B cell (primary cell): ENCODE results near the gene TCFL5. TPM values are rescaled to one million over a fixed set of nuclear protein-coding genes. Genes with fewer than 3 reads are reported as not detected.

ENCODE experiments used
- ATAC-seq: fragments of 200-7000 bp; cut with Tn5 transposase; one replicate; pipeline ENCODE4 v1.10.0; 2021; ENCODE audit warnings: low read depth, mild to moderate bottlenecking, moderate number of reproducible peaks, moderate library complexity
- CTCF ChIA-PET: fragments of 350-600 bp; sonication (Branson Sonifier 250); formaldehyde crosslinking; loops from one replicate; lab custom pipeline; 2021; ENCODE audit warnings: antibody characterized with exemption, inconsistent platforms; lab: Charles Lee
- POLR2A ChIA-PET: fragments of 350-600 bp; sonication (Branson Sonifier 250); formaldehyde crosslinking; loops from one replicate; lab custom pipeline; 2021; ENCODE audit warnings: antibody characterized with exemption; lab: Charles Lee
- DNase-seq: peaks from one replicate; pipeline ENCODE4 v3.0.0; 2013
- H2AFZ ChIP-seq: 2 replicates; pipeline ENCODE4 v1.6.1; 2012; ENCODE audit warnings: mild to moderate bottlenecking, low read depth, low read length; ENCODE audit not compliant: insufficient read depth, poor library complexity, severe bottlenecking
- H3K27ac ChIP-seq, 2 donors: 1 replicate in 1 of 2; 2 replicates in 1 of 2; pipeline ENCODE4 v1.5.1; 2012 to 2013; ENCODE audit warnings: low read length in 2 of 2, mild to moderate bottlenecking in 2 of 2, moderate library complexity in 1 of 2
- H3K27me3 ChIP-seq, 4 experiments: fragments of 200-600 bp in 1 of 4; sonication (generic) in 1 of 4; replicated peaks in 1 of 4; 1 replicate in 2 of 4; 2 replicates in 2 of 4; pipeline versions ENCODE4 v1.6.1 to v1.7.0; 2013 to 2016; ENCODE audit warnings: low read length in 3 of 4, mild to moderate bottlenecking in 2 of 4, mixed read lengths in 1 of 4, moderate library complexity in 1 of 4; ENCODE audit not compliant: insufficient read depth in 4 of 4, control insufficient read depth in 3 of 4; ENCODE audit errors: control extremely low read depth in 1 of 4
- H3K36me3 ChIP-seq, 2 experiments: replicated peaks in 1 of 2; 1 replicate in 1 of 2; 2 replicates in 1 of 2; pipeline versions ENCODE4 v1.6.1 to v1.7.1; 2013; ENCODE audit warnings: low read length in 1 of 2; ENCODE audit not compliant: insufficient read depth in 2 of 2, control insufficient read depth in 1 of 2; ENCODE audit errors: control extremely low read depth in 1 of 2, extremely low read depth in 1 of 2
- H3K4me1 ChIP-seq, 2 donors: fragments of 200-600 bp in 1 of 2; sonication (generic) in 1 of 2; 1 replicate in 1 of 2; 2 replicates in 1 of 2; pipeline versions ENCODE4 v1.5.1 to v1.6.1; 2013 to 2017; ENCODE audit warnings: low read length in 2 of 2; ENCODE audit not compliant: control insufficient read depth in 2 of 2, insufficient read depth in 2 of 2
- H3K4me2 ChIP-seq: replicated peaks from 2 replicates; pipeline ENCODE3; 2012; ENCODE audit warnings: mild to moderate bottlenecking, low read depth, low read length; ENCODE audit not compliant: poor library complexity, severe bottlenecking
- H3K4me3 ChIP-seq, 5 experiments: fragments of 200-600 bp in 1 of 5; sonication (generic) in 1 of 5; 1 replicate in 3 of 5; 2 replicates in 2 of 5; pipeline versions ENCODE4 v1.5.1 to v1.7.0; 2011 to 2016; ENCODE audit warnings: low read length in 4 of 5, mild to moderate bottlenecking in 4 of 5, low read depth in 2 of 5, control low read depth in 1 of 5, moderate library complexity in 1 of 5; ENCODE audit not compliant: insufficient read depth in 1 of 5; ENCODE audit errors: control extremely low read depth in 1 of 5, extremely low read depth in 1 of 5
- H3K79me2 ChIP-seq: fragments of 200-600 bp; sonication (generic); one replicate; pipeline ENCODE4 v1.6.0; 2016; ENCODE audit warnings: low read length; ENCODE audit not compliant: control insufficient read depth, insufficient read depth
- H3K9ac ChIP-seq: fragments of 200-600 bp; sonication (generic); 2 replicates; pipeline ENCODE4 v1.6.1; 2017; ENCODE audit warnings: mild to moderate bottlenecking, low read length, moderate library complexity
- H3K9me3 ChIP-seq, 3 donors: one replicate each; pipeline versions ENCODE4 v1.6.1 to v1.7.1; 2013; ENCODE audit warnings: low read length in 2 of 3; ENCODE audit not compliant: control insufficient read depth in 2 of 3, insufficient read depth in 1 of 3; ENCODE audit errors: control extremely low read depth in 1 of 3
- H4K20me1 ChIP-seq: 2 replicates; pipeline ENCODE4 v1.6.0; 2012; ENCODE audit warnings: mild to moderate bottlenecking, low read length; ENCODE audit not compliant: insufficient read depth, control insufficient read depth, poor library complexity, severe bottlenecking
- H3K27ac Mint-ChIP-seq: one replicate; pipeline ENCODE4 v1.8.0; 2021; ENCODE audit warnings: mixed read lengths
- H3K27me3 Mint-ChIP-seq: one replicate; pipeline ENCODE4 v1.8.0; 2021; ENCODE audit warnings: mixed read lengths
- H3K4me1 Mint-ChIP-seq: one replicate; pipeline ENCODE4 v1.8.0; 2021; ENCODE audit warnings: mixed read lengths
- H3K4me3 Mint-ChIP-seq: one replicate; pipeline ENCODE4 v1.8.0; 2021; ENCODE audit warnings: mixed read lengths
- H3K9me3 Mint-ChIP-seq: one replicate; pipeline ENCODE4 v1.8.0; 2022; ENCODE audit warnings: mixed read lengths; ENCODE audit not compliant: insufficient read depth
- CTCF ChIP-seq: fragments of 200-600 bp; IDR thresholded peaks from one replicate; pipeline ENCODE4 v1.8.0; 2022; ENCODE audit warnings: antibody characterized with exemption, mild to moderate bottlenecking
- EZH2 ChIP-seq: IDR thresholded peaks from 2 replicates; pipeline ENCODE4 v1.6.1; 2012; ENCODE audit warnings: borderline replicate concordance, low read depth, mild to moderate bottlenecking, moderate library complexity, low read length; ENCODE audit not compliant: insufficient read depth, poor library complexity, severe bottlenecking
- WGBS: methylation state at CpG from one replicate; pipeline ENCODE4 v1.1.5; 2013; ENCODE audit warnings: missing lambda C conversion rate; ENCODE audit not compliant: insufficient coverage; 5-methylcytosine and 5-hydroxymethylcytosine counted together
- intact Hi-C: fragments of 100-400 bp; cut with micrococcal nuclease; formaldehyde crosslinking; loops from one replicate; pipeline ENCODE4 v1.10.0; 2022
- polyA plus RNA-seq: library from polyadenylated mRNA; depleted of rRNA; stranded (reverse); fragments of >200 nt; gene quantifications from 2 replicates; pipeline ENCODE4 v1.2.3, GENCODE V29; 2012
- total RNA-seq, 2 donors: library from RNA; stranded (reverse); fragments of 120-200 nt in 1 of 2; gene quantifications; 1 replicate in 1 of 2; 2 replicates in 1 of 2; pipeline versions ENCODE4 v1.2.3 to v1.2.4, GENCODE V29; 2013 to 2022

The TCFL5 gene
- total and polyA plus RNA-seq, 2 donors (not counting 1 experiment from before 2014, with no cell fraction given) = 2.0 to 16.2 TPM

GRCh38 chr20:62796699-62797491, 64.7 kb downstream of the TCFL5 start:
- TF ChIP-seq CTCF (no peak), EZH2 (no peak)
- Histone ChIP-seq H3K27ac (no peak overlapping the region), H3K4me3 (peak overlapping the region in 4 of 5 experiments; percentile 38 to 69 (median 64)), H3K4me1 (peaks cover 14 to 38% of the 10 kb centered on the region in 2 donors), H3K9me3 (no peaks in the 10 kb centered on the region), H3K9ac (peak overlapping the region; percentile 63), H3K27me3 (no peaks in the 10 kb centered on the region), H3K4me2 (peak overlapping the region; percentile 98), H3K79me2 (peaks cover 8% of the 10 kb centered on the region), H3K36me3 (peaks cover 2 to 25% of the 10 kb centered on the region in 2 experiments), H2AFZ (peak overlapping the region; percentile 88), H4K20me1 (peaks cover 9% of the 10 kb centered on the region)
- H3K27me3 Mint-ChIP-seq = no peaks in the 10 kb centered on the region
- ATAC-seq (no peak), DNase-seq (no peak)
- ChIA-PET CTCF (interaction anchor here (0.6 to 3.3 kb wide), 5 partner anchors 8 to 297 kb away, joined by 3 to 13 read pairs (median 4); no protein-coding TSS in a partner anchor), POLR2A (interaction anchor here (0.6 to 1.0 kb wide), 3 partner anchors 11 to 173 kb away, joined by 3 read pairs; no protein-coding TSS in a partner anchor)
- peaks cover 32% of the 10 kb centered on the region for H3K4me1 Mint-ChIP-seq
- peak overlapping the region; percentile 80 for H3K27ac Mint-ChIP-seq
- 39% methylated on average over 34 of the region's 53 CpGs for WGBS
- no peaks in the 10 kb centered on the region for H3K9me3 Mint-ChIP-seq
- intact Hi-C loops = loop anchor here (10.0 kb wide), 1 partner anchor 158 kb away; the partner anchor contains the start of gene SLC17A9
- peak overlapping the region; percentile 82 for H3K4me3 Mint-ChIP-seq
